ENCODE results near the gene FTSJ3.
A peak's percentile ranks its signal among the peaks of the same experiment; 100 is the strongest.

The FTSJ3 gene

GRCh38 chr17:63783522-63783921, 43.9 kb downstream of the FTSJ3 start:
- H3K4me3 ChIP-seq (replicated peaks; ENCODE audit: low read depth, low read length), result no peak overlapping the region
- no peak for TF ChIP-seq CTCF (IDR thresholded peaks at IDR 0.05; ENCODE audit: low read depth, low read length, missing control alignments)
- no peak for DNase-seq (ENCODE audit: extremely low read depth, low read depth)

- H3K4me3 ChIP-seq (replicated peaks; ENCODE audit: low read depth, low read length), result no peak overlapping the region
- no peak for DNase-seq (ENCODE audit: extremely low read depth, low read depth)
- no peak for TF ChIP-seq CTCF (IDR thresholded peaks at IDR 0.05; ENCODE audit: low read depth, low read length, missing control alignments)
These were observed 46.5 kb downstream of the FTSJ3 start for GRCh38 chr17:63780928-63781327.

GRCh38 chr17:63780507-63780906, 47.0 kb downstream of the FTSJ3 start:
- H3K4me3 ChIP-seq (replicated peaks; ENCODE audit: low read depth, low read length), result no peak overlapping the region
- no peak for DNase-seq (ENCODE audit: extremely low read depth, low read depth)

GRCh38 chr17:63775420-63775819, 52.0 kb downstream of the FTSJ3 start:
- H3K4me3 ChIP-seq (replicated peaks; ENCODE audit: low read depth, low read length), result peak overlapping the region; percentile 97
- no peak for TF ChIP-seq CTCF (IDR thresholded peaks at IDR 0.05; ENCODE audit: low read depth, low read length, missing control alignments)
- DNase-seq (ENCODE audit: extremely low read depth, low read depth), result no peak

More at GRCh38 chr17:63780507-63780906, 47.0 kb downstream of the FTSJ3 start:
- TF ChIP-seq CTCF (IDR thresholded peaks at IDR 0.05; ENCODE audit: low read depth, low read length, missing control alignments), result no peak

GRCh38 chr17:63774969-63775265, 52.5 kb downstream of the FTSJ3 start:
- peak overlapping the region; percentile 97 for H3K4me3 ChIP-seq (replicated peaks; ENCODE audit: low read depth, low read length)
- no peak for DNase-seq (ENCODE audit: extremely low read depth, low read depth)
- no peak for TF ChIP-seq CTCF (IDR thresholded peaks at IDR 0.05; ENCODE audit: low read depth, low read length, missing control alignments)

GRCh38 chr17:63774141-63774968, 53.1 kb downstream of the FTSJ3 start, which contains the start of gene DDX42:
TSS of gene DDX42 (plus strand) at chr17:63774170. CDS start at chr17:63787050, 12,880 bp downstream.
- no peak for DNase-seq (ENCODE audit: extremely low read depth, low read depth)
- H3K4me3 ChIP-seq (replicated peaks; ENCODE audit: low read depth, low read length), result peak within 1 kb of the TSS; percentile 97
- TF ChIP-seq CTCF (IDR thresholded peaks at IDR 0.05; ENCODE audit: low read depth, low read length, missing control alignments), result no peak

Data from HFF-Myc (cell line).